AG20443 (cell line): ENCODE data around the gene SPRING1.

ENCODE experiments used
- DNase-seq: peaks from one replicate; pipeline ENCODE4 v3.0.0; 2012; ENCODE audit warnings: low spot score, mixed read lengths

Gene SPRING1

DNA sequence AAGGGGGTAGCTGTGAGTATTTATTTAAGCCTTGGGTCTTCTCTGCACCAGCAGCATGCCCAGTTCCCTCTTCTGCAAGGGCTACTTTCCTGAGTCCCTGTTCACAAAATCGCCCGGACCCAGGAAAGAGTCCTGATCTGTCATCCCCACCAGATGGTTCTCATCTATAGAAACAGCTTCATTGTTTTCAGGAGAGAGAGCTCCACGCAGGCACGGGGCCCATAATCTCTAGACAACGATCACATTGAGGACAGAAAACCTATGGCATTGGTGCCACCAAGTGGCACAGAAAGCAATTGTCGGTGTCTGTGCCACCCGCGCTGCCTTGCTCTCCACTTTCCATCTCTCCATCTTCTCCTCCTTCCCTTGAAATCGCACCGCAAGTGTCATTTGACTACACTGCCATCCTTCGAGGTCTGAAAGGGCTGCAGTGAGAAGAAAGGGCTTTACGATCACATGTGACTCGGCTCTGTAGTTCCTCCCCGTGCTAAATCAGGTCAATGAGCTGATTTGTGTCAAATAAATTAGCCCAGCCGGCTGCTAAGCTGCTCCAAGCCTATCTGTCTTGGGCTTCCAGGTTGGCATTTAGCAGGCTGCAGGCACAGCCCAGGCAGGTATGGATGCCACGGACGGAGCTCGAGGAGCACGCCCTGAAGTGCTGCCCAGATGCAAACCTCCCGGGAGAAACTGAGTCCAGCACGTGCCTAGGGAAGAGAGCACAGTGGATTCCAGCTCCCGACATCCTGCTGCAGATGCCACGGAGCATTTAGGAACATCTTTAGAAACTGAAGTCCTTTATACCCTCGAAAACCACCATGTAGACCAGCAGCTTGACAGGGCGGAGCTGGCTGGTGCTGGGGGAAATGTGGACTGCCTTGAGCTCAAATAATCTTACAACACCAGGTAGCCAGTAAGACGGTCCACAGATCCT is 28.8 kb downstream of the SPRING1 start:
- peak; percentile 79 for DNase-seq

DNA sequence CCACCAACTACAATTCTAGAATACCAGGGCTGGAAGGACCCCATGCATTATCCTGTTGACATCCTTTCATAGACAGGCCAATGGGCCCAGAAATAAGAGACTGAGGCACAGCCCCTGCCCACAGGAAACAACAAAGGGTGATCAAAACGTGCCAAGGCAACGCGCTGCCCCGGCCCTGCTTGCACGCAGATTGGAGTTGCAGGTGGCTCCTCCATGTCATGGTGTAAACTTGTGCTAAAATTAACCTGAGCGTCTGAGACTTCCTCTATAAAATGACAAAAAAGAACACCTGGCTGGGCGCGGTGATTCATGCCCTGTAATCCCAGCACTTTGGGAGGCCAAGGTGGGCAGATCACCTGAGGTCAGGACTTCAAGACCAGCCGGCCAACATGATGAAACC is 30.1 kb downstream of the SPRING1 start:
- no peak for DNase-seq

- DNase-seq: peak; percentile 87
Observed at GRCh38 chr12:116703214-116703795, 34.6 kb downstream of the SPRING1 start.

DNA sequence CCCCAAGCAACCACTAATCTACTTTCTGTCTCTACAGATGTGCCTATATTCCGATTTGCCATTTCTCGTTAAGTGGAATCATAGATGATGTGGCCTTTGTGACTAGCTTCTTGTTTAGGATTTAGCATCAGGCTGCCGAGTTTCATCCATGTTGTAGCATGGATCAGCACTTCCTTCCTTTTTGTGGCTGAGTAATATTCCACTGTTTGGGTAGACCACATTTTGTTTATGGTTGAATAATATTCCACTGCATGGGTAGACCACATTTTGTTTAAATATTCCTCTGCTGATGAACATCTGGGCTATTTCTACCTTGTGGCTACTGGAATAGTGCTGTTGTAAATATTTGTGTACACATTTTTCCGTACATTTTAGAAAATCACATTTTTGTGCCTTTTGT is 36.4 kb downstream of the SPRING1 start:
- no peak for DNase-seq

- DNase-seq: no peak
Observed at GRCh38 chr12:116700066-116700465, 37.8 kb downstream of the SPRING1 start.

DNA sequence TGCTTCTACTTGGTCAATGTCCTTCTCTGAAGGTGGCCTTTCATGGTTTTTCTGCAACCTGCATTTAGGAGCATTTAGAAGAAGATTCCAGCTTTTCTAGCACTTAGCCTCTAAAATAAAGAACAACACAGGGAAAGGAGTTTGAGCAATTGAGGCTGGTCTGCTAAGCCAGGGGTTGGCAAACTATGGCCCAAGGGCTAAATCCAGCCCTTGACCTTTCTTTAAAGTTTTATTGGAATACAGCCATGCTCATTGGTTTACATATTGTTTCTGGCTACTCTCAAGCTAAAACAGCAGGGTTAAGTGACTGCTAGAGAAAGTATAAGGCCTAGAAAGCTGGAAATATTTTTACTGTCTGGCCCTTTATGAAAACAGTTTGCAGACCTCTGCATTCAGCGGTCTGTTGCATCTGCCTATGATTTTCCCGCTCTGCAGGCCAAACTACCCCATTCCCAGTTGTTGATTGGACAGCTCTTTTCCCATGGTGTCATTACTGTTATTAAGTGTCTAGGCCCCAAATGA is 39.3 kb downstream of the SPRING1 start:
- DNase-seq: no peak

DNA sequence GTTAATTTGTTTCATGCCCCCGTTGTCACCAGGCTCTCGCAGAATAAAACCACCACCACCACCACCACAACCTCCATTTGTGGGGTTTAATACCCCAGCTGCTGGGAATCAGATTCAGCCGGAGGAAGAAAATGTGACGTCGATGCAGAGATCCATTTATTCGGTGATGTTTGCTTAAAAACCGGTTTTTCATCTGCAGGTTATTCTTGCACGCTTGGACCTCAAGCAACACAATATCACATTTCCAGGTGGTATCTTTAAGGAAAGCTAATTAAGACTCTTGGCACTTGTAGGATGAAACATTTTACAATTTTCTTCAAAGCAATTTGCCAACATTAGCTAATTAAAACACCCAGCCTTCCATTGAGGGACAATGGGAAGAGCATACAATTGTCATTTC is 39.8 kb downstream of the SPRING1 start:
- no peak for DNase-seq

DNA sequence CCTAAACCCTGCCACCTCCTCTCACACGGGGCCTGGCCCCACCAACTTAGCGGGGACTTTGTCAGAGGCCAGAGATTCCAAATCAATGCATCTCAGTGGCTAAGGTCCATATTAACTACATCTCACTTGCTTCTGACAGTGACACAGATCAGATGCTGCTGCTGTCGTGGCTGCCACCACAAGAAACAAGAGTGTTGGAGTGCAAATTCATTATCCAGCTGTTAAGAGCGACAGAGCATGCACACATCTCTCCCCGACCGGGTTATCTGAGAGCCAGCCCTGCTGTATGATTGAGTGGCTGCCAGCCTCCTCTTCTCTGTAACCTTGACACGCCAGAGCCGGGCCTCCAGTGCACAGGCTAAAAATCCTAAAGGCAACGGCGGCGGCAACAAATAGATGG is 40.2 kb downstream of the SPRING1 start:
- no peak for DNase-seq

- DNase-seq: no peak
Observed at GRCh38 chr12:116697305-116697704, 40.6 kb downstream of the SPRING1 start.

DNA sequence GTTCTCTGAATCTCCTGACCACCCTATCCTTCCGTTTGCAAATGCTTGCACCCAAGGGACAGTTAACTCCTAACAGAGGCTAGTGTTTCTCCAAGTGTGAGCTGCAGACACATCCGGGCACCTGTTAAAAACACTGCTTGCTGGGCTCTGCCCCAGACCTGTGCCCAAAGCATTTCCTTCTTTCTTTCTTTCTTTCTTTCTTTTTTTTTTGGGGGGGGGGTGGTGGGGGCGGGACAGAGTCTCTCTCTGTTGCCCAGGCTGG is 42.5 kb downstream of the SPRING1 start:
- no peak for DNase-seq

DNA sequence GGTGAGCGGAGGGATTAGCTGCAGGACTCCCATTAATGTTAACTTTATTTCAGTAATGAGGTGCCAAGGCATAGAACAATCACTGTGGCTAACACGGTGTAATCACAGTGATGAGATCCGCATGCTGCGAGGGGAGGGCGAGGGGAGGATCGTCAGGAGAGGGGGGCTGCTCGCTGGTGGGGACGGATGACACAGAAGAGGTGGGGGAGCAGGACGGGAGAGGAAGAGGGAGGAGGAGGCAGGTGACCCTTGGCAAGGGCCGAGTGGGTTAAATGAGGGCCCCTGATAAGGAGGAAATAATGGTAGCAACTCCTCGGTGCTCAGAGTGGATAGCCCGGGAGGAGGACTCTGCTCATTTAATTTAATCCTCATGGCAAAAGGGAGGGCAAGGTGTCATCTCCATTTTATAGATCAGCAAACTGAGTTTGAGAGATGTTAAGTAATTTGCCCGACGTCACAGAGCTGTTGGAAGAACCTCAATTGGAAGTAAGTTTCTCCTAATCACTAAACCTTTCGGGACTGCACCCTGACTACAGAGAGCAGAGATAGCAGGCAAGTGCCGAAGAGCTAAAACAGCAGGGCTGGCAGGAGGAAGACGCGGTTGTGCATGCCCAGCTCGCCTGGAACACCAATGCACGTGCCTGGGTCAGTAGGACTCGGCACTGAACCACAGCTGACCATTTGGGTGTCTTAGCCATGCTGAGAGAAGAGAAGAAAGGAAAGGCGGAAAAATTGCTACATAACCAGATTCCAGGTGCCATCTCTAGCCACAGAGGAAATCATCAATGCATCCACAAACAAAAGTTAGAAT is 43.0 kb downstream of the SPRING1 start:
- no peak for DNase-seq

GRCh38 chr12:116693286-116694227 is 44.3 kb downstream of the SPRING1 start:
- no peak for DNase-seq

- no peak for DNase-seq
Observed at GRCh38 chr12:116692605-116693004, 45.3 kb downstream of the SPRING1 start.

GRCh38 chr12:116691636-116692035 is 46.2 kb downstream of the SPRING1 start:
- DNase-seq: no peak

GRCh38 chr12:116691205-116691604 is 46.7 kb downstream of the SPRING1 start:
- no peak for DNase-seq

- no peak for DNase-seq
Observed at GRCh38 chr12:116689979-116690744, 47.7 kb downstream of the SPRING1 start.

- DNase-seq: no peak
Observed at GRCh38 chr12:116689521-116689920, 48.3 kb downstream of the SPRING1 start.
